H9 (cell line): Measurements from ENCODE around the gene MACIR. TPM values are rescaled to one million over a fixed set of nuclear protein-coding genes. Genes with fewer than 3 reads are reported as not detected.

Source experiments
- DNase-seq: peaks from one replicate; pipeline ENCODE4 v3.0.0-alpha.2; 2017
- H2AFZ ChIP-seq: one replicate; pipeline ENCODE4 v1.6.1; 2013; ENCODE audit warnings: mild to moderate bottlenecking, low read length, control low read depth, moderate library complexity
- H2AK5ac ChIP-seq: 2 replicates; pipeline ENCODE4 v1.6.1; 2013; ENCODE audit warnings: low read length, control low read depth, mixed read lengths; ENCODE audit not compliant: insufficient read length
- H2BK120ac ChIP-seq: one replicate; pipeline ENCODE4 v1.6.1; 2013; ENCODE audit warnings: low read depth, mild to moderate bottlenecking, low read length, control low read depth, inconsistent platforms; ENCODE audit not compliant: poor library complexity, severe bottlenecking
- H2BK12ac ChIP-seq: 2 replicates; pipeline ENCODE4 v1.6.1; 2013; ENCODE audit warnings: low read length, control low read depth, mixed read lengths, low read depth; ENCODE audit not compliant: insufficient read length
- H2BK15ac ChIP-seq: 2 replicates; pipeline ENCODE4 v1.6.1; 2013; ENCODE audit warnings: low read depth, low read length, control low read depth
- H2BK20ac ChIP-seq: one replicate; pipeline ENCODE4 v1.6.1; 2013; ENCODE audit warnings: low read depth, mild to moderate bottlenecking, low read length, control low read depth, inconsistent platforms; ENCODE audit not compliant: poor library complexity, severe bottlenecking
- H2BK5ac ChIP-seq: 2 replicates; pipeline ENCODE4 v1.6.1; 2013; ENCODE audit warnings: low read length, control low read depth, mixed read lengths; ENCODE audit not compliant: insufficient read length
- H3K14ac ChIP-seq: 2 replicates; pipeline ENCODE4 v1.6.1; 2013; ENCODE audit warnings: low read length, control low read depth; ENCODE audit not compliant: insufficient read depth
- H3K18ac ChIP-seq: 2 replicates; pipeline ENCODE4 v1.6.1; 2013; ENCODE audit warnings: low read depth, mild to moderate bottlenecking, mixed read lengths, low read length, control low read depth; ENCODE audit not compliant: insufficient read length
- H3K23ac ChIP-seq: 2 replicates; pipeline ENCODE4 v1.6.1; 2013; ENCODE audit warnings: low read length, control low read depth, mixed read lengths, low read depth; ENCODE audit not compliant: insufficient read length
- H3K23me2 ChIP-seq: 2 replicates; pipeline ENCODE4 v1.6.1; 2013; ENCODE audit warnings: low read depth, mild to moderate bottlenecking, mixed read lengths, low read length, control low read depth; ENCODE audit not compliant: insufficient read length, poor library complexity, severe bottlenecking
- H3K27ac ChIP-seq: 2 replicates; pipeline ENCODE4 v1.5.1; 2013; ENCODE audit warnings: low read length, control low read depth, mixed read lengths, low read depth; ENCODE audit not compliant: insufficient read length
- H3K27me3 ChIP-seq: 2 replicates; pipeline ENCODE4 v1.6.1; 2013; ENCODE audit warnings: low read length, control low read depth, inconsistent platforms; ENCODE audit not compliant: insufficient read depth
- H3K4ac ChIP-seq: 2 replicates; pipeline ENCODE4 v1.6.1; 2013; ENCODE audit warnings: low read depth, mild to moderate bottlenecking, control low read depth, inconsistent platforms, low read length, moderate library complexity
- H3K4me1 ChIP-seq: 2 replicates; pipeline ENCODE4 v1.6.1; 2013; ENCODE audit warnings: low read length, control low read depth, inconsistent platforms; ENCODE audit not compliant: insufficient read depth
- H3K4me2 ChIP-seq: 2 replicates; pipeline ENCODE4 v1.6.1; 2013; ENCODE audit warnings: low read length, control low read depth, mixed read lengths; ENCODE audit not compliant: insufficient read length, insufficient read depth
- H3K56ac ChIP-seq: 2 replicates; pipeline ENCODE4 v1.6.1; 2013; ENCODE audit warnings: low read depth, mild to moderate bottlenecking, mixed read lengths, low read length, control low read depth; ENCODE audit not compliant: insufficient read length
- H3K79me1 ChIP-seq: 2 replicates; pipeline ENCODE4 v1.6.1; 2013; ENCODE audit warnings: low read depth, mild to moderate bottlenecking, moderate library complexity, low read length, control low read depth, inconsistent platforms; ENCODE audit not compliant: insufficient read depth, poor library complexity, severe bottlenecking
- H3K79me2 ChIP-seq: 2 replicates; pipeline ENCODE4 v1.6.1; 2013; ENCODE audit warnings: low read length, control low read depth, inconsistent platforms; ENCODE audit not compliant: insufficient read depth
- H3K9ac ChIP-seq: 2 replicates; pipeline ENCODE4 v1.6.1; 2013; ENCODE audit warnings: low read length, control low read depth, mixed read lengths; ENCODE audit not compliant: insufficient read length; ENCODE audit errors: extremely low read depth
- H3K9me3 ChIP-seq: one replicate; pipeline ENCODE4 v1.6.1; 2013; ENCODE audit warnings: low read depth, low read length, inconsistent platforms; ENCODE audit not compliant: control insufficient read depth
- H3T11ph ChIP-seq: one replicate; pipeline ENCODE4 v1.6.1; 2013; ENCODE audit warnings: mild to moderate bottlenecking, low read length, control low read depth, inconsistent platforms
- H4K20me1 ChIP-seq: one replicate; pipeline ENCODE4 v1.6.1; 2013; ENCODE audit not compliant: control insufficient read depth, insufficient read length, insufficient read depth
- H4K5ac ChIP-seq: 2 replicates; pipeline ENCODE4 v1.6.1; 2013; ENCODE audit warnings: low read depth, mild to moderate bottlenecking, mixed read lengths, low read length, control low read depth; ENCODE audit not compliant: insufficient read length
- H4K8ac ChIP-seq: replicated peaks from 2 replicates; pipeline ENCODE4 v1.6.1; 2013; ENCODE audit warnings: low read length, control low read depth, mixed read lengths, low read depth; ENCODE audit not compliant: insufficient read length
- H4K91ac ChIP-seq: 2 replicates; pipeline ENCODE4 v1.6.1; 2013; ENCODE audit warnings: low read depth, mild to moderate bottlenecking, moderate library complexity, mixed read lengths, low read length, control low read depth; ENCODE audit not compliant: insufficient read length
- H3K27ac Mint-ChIP-seq, 3 experiments: 2 replicates in 2 of 3; 3 replicates in 1 of 3; pipeline ENCODE4 v1.8.0; 2020 to 2021; ENCODE audit warnings: mixed read lengths in 3 of 3, mild to moderate bottlenecking in 1 of 3, moderate library complexity in 1 of 3
- H3K27me3 Mint-ChIP-seq: 2 replicates; pipeline ENCODE4 v1.8.0; 2021; ENCODE audit warnings: low read depth, mild to moderate bottlenecking, moderate library complexity, mixed read lengths
- H3K36me3 Mint-ChIP-seq, 3 experiments: 2 replicates in 2 of 3; 3 replicates in 1 of 3; pipeline ENCODE4 v1.8.0; 2020 to 2021; ENCODE audit warnings: low read depth in 3 of 3, mixed read lengths in 3 of 3; ENCODE audit not compliant: insufficient read depth in 1 of 3
- H3K4me1 Mint-ChIP-seq, 2 experiments: 2 replicates each; pipeline ENCODE4 v1.8.0; 2020; ENCODE audit warnings: mixed read lengths in 2 of 2
- H3K4me3 Mint-ChIP-seq, 2 experiments: 2 replicates in 1 of 2; 3 replicates in 1 of 2; pipeline ENCODE4 v1.8.0; 2020 to 2021; ENCODE audit warnings: mild to moderate bottlenecking in 2 of 2, mixed read lengths in 2 of 2, moderate library complexity in 1 of 2
- H3K9me3 Mint-ChIP-seq, 2 experiments: 2 replicates in 1 of 2; 3 replicates in 1 of 2; pipeline ENCODE4 v1.8.0; 2020; ENCODE audit warnings: mild to moderate bottlenecking in 2 of 2, mixed read lengths in 2 of 2, moderate library complexity in 1 of 2
- CTCF ChIP-seq: fragments of 200-600 bp; sonication (generic); conservative IDR thresholded peaks from 3 replicates; pipeline ENCODE4 v1.8.0; 2021; ENCODE audit warnings: antibody characterized with exemption, mild to moderate bottlenecking
- WGBS: extraction: QIAGEN DNeasy Blood & Tissue Kit; methylation state at CpG from one replicate; pipeline ENCODE4 v1.1.7; 2013; ENCODE audit warnings: missing lambda C conversion rate, low lambda C conversion rate, mixed read lengths; ENCODE audit not compliant: insufficient read length; ENCODE audit errors: extremely low coverage; 5-methylcytosine and 5-hydroxymethylcytosine counted together
- total RNA-seq: library from RNA; stranded (reverse); gene quantifications from 2 replicates; pipeline ENCODE4 v1.2.1, GENCODE V29; 2021

MACIR gene
- total RNA-seq, 1 experiment from 2014 or later, result 11.7 TPM

GRCh38 chr5:103295871-103296270 lies 37.3 kb downstream of the MACIR start:
- no peak overlapping the region for H4K8ac ChIP-seq
- no peak overlapping the region for H3T11ph ChIP-seq
- H3K27me3 Mint-ChIP-seq, result no peaks in the 10 kb centered on the region
- H3K27me3 ChIP-seq, result no peaks in the 10 kb centered on the region
- H3K9ac ChIP-seq, result no peak overlapping the region
- H2AFZ ChIP-seq, result no peak overlapping the region
- no peak overlapping the region for H3K23ac ChIP-seq
- no peak overlapping the region for H3K4me3 Mint-ChIP-seq
- H2BK20ac ChIP-seq, result no peak overlapping the region
- peaks cover 2% of the 10 kb centered on the region; the same call in 1 of the 2 replicates for H3K4me1 ChIP-seq
- no peak for TF ChIP-seq CTCF
- no CpG with 5 or more reads among the region's 3 CpGs for WGBS
- no peak overlapping the region for H2AK5ac ChIP-seq
- no peaks in the 10 kb centered on the region for H3K9me3 ChIP-seq
- no peak overlapping the region for H2BK15ac ChIP-seq
- peaks cover 12 to 14% of the 10 kb centered on the region in 2 experiments for H3K4me1 Mint-ChIP-seq
- H3K9me3 Mint-ChIP-seq, result no peaks in the 10 kb centered on the region
- no peak overlapping the region for H3K4me2 ChIP-seq
- no peak overlapping the region for H3K14ac ChIP-seq
- no peak overlapping the region for H2BK120ac ChIP-seq
- H3K23me2 ChIP-seq, result no peaks in the 10 kb centered on the region
- H3K79me1 ChIP-seq, result no peaks in the 10 kb centered on the region
- no peak overlapping the region for H3K18ac ChIP-seq
- no peak overlapping the region for H3K27ac ChIP-seq
- no peak overlapping the region for H4K91ac ChIP-seq
- no peak overlapping the region for H3K27ac Mint-ChIP-seq
- no peaks in the 10 kb centered on the region for H4K20me1 ChIP-seq
- no peak overlapping the region for H4K5ac ChIP-seq
- H3K4ac ChIP-seq, result no peak overlapping the region
- no peak for DNase-seq
- H2BK5ac ChIP-seq, result no peak overlapping the region
- H3K56ac ChIP-seq, result no peak overlapping the region
- no peak overlapping the region for H2BK12ac ChIP-seq
- H3K36me3 Mint-ChIP-seq, result no peaks in the 10 kb centered on the region
- no peaks in the 10 kb centered on the region for H3K79me2 ChIP-seq
